Suprapubic skin (tissue), 4 donors: ENCODE data around the gene LRRC8D. TPM values are rescaled to one million over a fixed set of nuclear protein-coding genes. Genes with fewer than 3 reads are reported as not detected.

Source experiments
- DNase-seq, 2 donors: peaks; one replicate each; pipeline ENCODE4 v3.0.0-alpha.2; 2019; ENCODE audit warnings: low spot score in 2 of 2
- H3K27ac ChIP-seq: fragments of 200-600 bp; sonication (generic); one replicate; pipeline ENCODE4 v1.5.1; 2019
- H3K27me3 ChIP-seq: fragments of 200-600 bp; sonication (generic); one replicate; pipeline ENCODE4 v1.5.1; 2019
- H3K36me3 ChIP-seq: fragments of 200-600 bp; sonication (generic); one replicate; pipeline ENCODE4 v1.5.1; 2019
- H3K4me1 ChIP-seq: fragments of 200-600 bp; sonication (generic); one replicate; pipeline ENCODE4 v1.5.1; 2019
- H3K4me3 ChIP-seq: fragments of 200-600 bp; sonication (generic); one replicate; pipeline ENCODE4 v1.5.1; 2019; ENCODE audit warnings: mild to moderate bottlenecking
- H3K9me3 ChIP-seq: fragments of 200-600 bp; sonication (generic); one replicate; pipeline ENCODE4 v1.5.1; 2019
- CTCF ChIP-seq, 2 donors: fragments of 200-600 bp in 1 of 2; fragments of 450-650 bp in 1 of 2; sonication (generic) in 1 of 2; IDR thresholded peaks; one replicate each; pipeline ENCODE4 v1.5.1; 2016 to 2019; ENCODE audit warnings: antibody characterized with exemption in 2 of 2, mild to moderate bottlenecking in 1 of 2, moderate library complexity in 1 of 2
- EP300 ChIP-seq: sonication (generic); formaldehyde crosslinking; IDR thresholded peaks from one replicate; pipeline ENCODE4 v1.6.1; 2017; ENCODE audit warnings: antibody characterized with exemption
- POLR2A ChIP-seq, 2 donors: fragments of 450-650 bp; IDR thresholded peaks; one replicate each; pipeline ENCODE4 v1.6.1; 2017; ENCODE audit warnings: antibody characterized with exemption in 2 of 2, mild to moderate bottlenecking in 2 of 2, moderate library complexity in 2 of 2
- POLR2AphosphoS5 ChIP-seq, 3 donors: sonication (generic); formaldehyde crosslinking; IDR thresholded peaks; one replicate each; pipeline ENCODE4 v1.6.1; 2017; ENCODE audit warnings: antibody characterized with exemption in 3 of 3
- WGBS: methylation state at CpG from one replicate; pipeline ENCODE4 v1.1.5; 2018; 5-methylcytosine and 5-hydroxymethylcytosine counted together
- total RNA-seq, 4 donors: library from RNA; depleted of rRNA; stranded (reverse); fragments of >200 nt; gene quantifications; one replicate each; pipeline ENCODE4 v1.1.0, GENCODE V29; 2016

Gene LRRC8D
- total RNA-seq, 4 donors from 2014 or later = 11.7 to 24.8 (median 21.6) TPM

DNA sequence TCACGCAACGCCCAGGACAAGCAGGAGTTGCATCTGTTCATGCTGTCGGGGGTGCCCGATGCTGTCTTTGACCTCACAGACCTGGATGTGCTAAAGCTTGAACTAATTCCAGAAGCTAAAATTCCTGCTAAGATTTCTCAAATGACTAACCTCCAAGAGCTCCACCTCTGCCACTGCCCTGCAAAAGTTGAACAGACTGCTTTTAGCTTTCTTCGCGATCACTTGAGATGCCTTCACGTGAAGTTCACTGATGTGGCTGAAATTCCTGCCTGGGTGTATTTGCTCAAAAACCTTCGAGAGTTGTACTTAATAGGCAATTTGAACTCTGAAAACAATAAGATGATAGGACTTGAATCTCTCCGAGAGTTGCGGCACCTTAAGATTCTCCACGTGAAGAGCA lies 113.6 kb downstream of the LRRC8D start:
- peaks cover 20% of the 10 kb centered on the region for H3K36me3 ChIP-seq
- TF ChIP-seq EP300 (no peak), POLR2A (IDR thresholded peaks at IDR 0.05) (no peak), CTCF (IDR thresholded peaks at IDR 0.05) (no peak), POLR2AphosphoS5 (IDR thresholded peaks at IDR 0.05) (no peak)

GRCh38 chr1:89935235-89935634 lies 114.4 kb downstream of the LRRC8D start:
- H3K4me3 ChIP-seq = no peak overlapping the region
- H3K9me3 ChIP-seq = no peaks in the 10 kb centered on the region
- peaks cover 20% of the 10 kb centered on the region for H3K36me3 ChIP-seq
- no peak for DNase-seq
- TF ChIP-seq EP300 = no peak
- TF ChIP-seq POLR2AphosphoS5 (IDR thresholded peaks at IDR 0.05) = no peak
- no peak for TF ChIP-seq CTCF (IDR thresholded peaks at IDR 0.05)
- TF ChIP-seq POLR2A (IDR thresholded peaks at IDR 0.05) = no peak
- H3K27ac ChIP-seq = no peak overlapping the region
- WGBS = 73% methylated on average over 4 of the region's 4 CpGs
- no peaks in the 10 kb centered on the region for H3K27me3 ChIP-seq
- no peaks in the 10 kb centered on the region for H3K4me1 ChIP-seq

More for the DNA sequence above, 113.6 kb downstream of the LRRC8D start:
- no peak for DNase-seq
- no peaks in the 10 kb centered on the region for H3K4me1 ChIP-seq
- no peaks in the 10 kb centered on the region for H3K27me3 ChIP-seq
- H3K27ac ChIP-seq = no peak overlapping the region
- H3K9me3 ChIP-seq = no peaks in the 10 kb centered on the region
- H3K4me3 ChIP-seq = no peak overlapping the region
- WGBS = 94% methylated on average over 11 of the region's 11 CpGs

DNA sequence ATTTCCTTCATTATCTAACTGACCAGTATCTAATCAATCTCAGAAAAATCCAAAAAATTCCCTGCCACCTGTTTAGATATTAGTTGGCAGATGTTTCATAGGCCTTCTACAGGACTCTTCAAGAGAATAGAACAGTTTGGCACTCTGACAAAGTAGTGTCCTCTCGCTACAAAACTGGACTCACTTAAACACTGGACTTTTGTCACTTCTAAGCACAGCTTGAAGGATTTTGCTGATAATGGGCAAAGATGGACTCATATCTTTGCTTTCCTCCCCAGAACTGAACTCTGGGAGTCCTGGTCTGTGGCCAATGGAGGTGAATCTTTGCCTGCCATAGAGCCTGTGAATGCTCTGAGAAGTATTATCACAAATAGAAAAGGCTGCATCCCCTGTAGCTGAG lies 115.9 kb downstream of the LRRC8D start:
- Histone ChIP-seq H3K4me3 (no peak overlapping the region), H3K27ac (no peak overlapping the region), H3K27me3 (no peaks in the 10 kb centered on the region), H3K4me1 (no peaks in the 10 kb centered on the region), H3K9me3 (no peaks in the 10 kb centered on the region), H3K36me3 (peaks cover 20% of the 10 kb centered on the region)
- TF ChIP-seq CTCF (IDR thresholded peaks at IDR 0.05) = no peak
- TF ChIP-seq POLR2AphosphoS5 (IDR thresholded peaks at IDR 0.05) = no peak
- TF ChIP-seq POLR2A (IDR thresholded peaks at IDR 0.05) = no peak
- no peak for TF ChIP-seq EP300
- no peak for DNase-seq
- 71% methylated on average over 1 of the region's 1 CpG for WGBS

DNA sequence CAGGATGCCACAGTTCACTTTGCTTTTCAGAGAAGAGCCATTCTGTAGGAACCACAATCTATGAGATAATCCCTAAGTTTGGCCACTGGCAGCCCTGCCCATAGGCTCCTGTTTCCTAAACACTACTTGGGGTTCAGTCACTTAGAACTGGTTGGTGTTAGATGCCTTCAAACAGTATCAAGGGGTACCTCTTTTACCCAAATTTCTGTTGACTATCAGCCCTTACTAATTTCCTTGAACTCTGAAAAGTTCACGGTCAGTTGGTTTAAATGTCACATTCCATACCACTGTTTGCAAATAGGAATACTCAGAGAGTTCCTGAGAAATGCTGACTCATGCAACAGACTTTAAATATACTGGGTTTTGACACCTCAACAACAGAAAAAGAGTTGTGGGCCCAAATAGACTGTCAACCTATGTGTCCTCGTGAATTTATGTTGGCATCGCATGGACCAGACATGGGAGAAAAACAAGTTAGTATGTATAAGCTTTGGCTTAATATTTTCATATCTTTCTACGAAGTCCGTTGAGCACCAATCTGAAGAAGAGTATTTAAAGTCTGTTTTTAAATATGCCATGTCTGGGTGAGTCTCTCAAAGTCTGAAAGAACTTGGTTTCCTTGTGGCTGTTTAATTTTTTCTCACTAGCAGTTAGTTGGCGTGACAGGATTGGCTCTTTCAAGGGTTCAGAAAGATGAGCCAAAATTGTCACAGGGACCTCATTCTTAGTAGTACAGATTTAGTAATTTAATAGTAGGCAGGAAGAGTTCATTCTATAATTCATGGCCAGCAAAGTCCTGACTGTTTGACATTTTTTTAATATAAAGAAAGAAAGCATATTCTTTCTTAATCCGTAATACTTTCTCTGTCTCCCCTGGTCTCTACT lies 117.6 kb downstream of the LRRC8D start:
- peaks cover 16% of the 10 kb centered on the region for H3K36me3 ChIP-seq
- WGBS = 80% methylated on average over 7 of the region's 7 CpGs
- TF ChIP-seq CTCF (IDR thresholded peaks at IDR 0.05) = no peak
- TF ChIP-seq POLR2A (IDR thresholded peaks at IDR 0.05) = no peak
- no peak for TF ChIP-seq EP300
- TF ChIP-seq POLR2AphosphoS5 (IDR thresholded peaks at IDR 0.05) = no peak
- no peaks in the 10 kb centered on the region for H3K27me3 ChIP-seq
- H3K27ac ChIP-seq = no peak overlapping the region
- no peaks in the 10 kb centered on the region for H3K4me1 ChIP-seq
- no peak overlapping the region for H3K4me3 ChIP-seq
- DNase-seq = no peak
- no peaks in the 10 kb centered on the region for H3K9me3 ChIP-seq

DNA sequence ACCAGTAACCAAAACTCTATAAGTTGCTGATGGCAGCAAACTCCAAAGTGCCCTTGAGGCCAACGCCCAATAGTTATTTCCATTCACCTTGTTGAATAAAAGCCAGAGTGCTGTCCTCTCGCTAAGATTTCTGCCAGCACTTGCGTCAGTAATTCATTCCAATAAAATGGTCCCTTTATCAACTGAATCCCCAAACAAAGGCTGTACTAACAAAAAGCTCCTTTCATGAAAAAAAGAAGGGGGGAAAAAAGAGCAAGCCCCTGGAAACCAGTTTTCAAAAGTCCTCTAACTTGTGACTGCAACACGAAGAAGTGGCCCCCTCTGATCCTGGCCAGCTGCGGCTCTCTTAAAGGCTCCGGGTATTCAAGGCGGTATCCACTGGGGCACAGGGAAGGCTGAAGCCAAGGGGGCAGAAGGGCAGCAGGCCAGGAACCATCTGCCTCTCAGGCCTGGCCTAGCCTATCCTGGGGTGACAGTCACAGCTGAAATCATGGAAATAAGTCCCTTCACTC lies 118.3 kb downstream of the LRRC8D start:
- Histone ChIP-seq H3K4me3 (no peak overlapping the region), H3K27ac (no peak overlapping the region), H3K36me3 (peaks cover 8% of the 10 kb centered on the region), H3K4me1 (no peaks in the 10 kb centered on the region), H3K9me3 (no peaks in the 10 kb centered on the region), H3K27me3 (no peaks in the 10 kb centered on the region)
- TF ChIP-seq POLR2A (IDR thresholded peaks at IDR 0.05) = no peak
- no peak for TF ChIP-seq POLR2AphosphoS5 (IDR thresholded peaks at IDR 0.05)
- TF ChIP-seq CTCF (IDR thresholded peaks at IDR 0.05) = no peak
- no peak for TF ChIP-seq EP300
- no peak for DNase-seq
- WGBS = 68% methylated on average over 7 of the region's 7 CpGs
